Calu3 (cell line): ENCODE results near the gene RNASE12. TPM values are rescaled to one million over a fixed set of nuclear protein-coding genes. Genes with fewer than 3 reads are reported as not detected.

ENCODE experiments used
- BruUV-seq: library from RNA; stranded (reverse); fragments of 400-500 nt; replicated peaks from 2 replicates; lab custom pipeline; 2021; lab: Mats Ljungman, UMichigan
- CTCF ChIA-PET: fragments of 300-600 bp; sonication (Branson Sonifier 250); formaldehyde crosslinking; loops from one replicate; lab custom pipeline; 2022; ENCODE audit warnings: antibody characterized with exemption; lab: Charles Lee
- DNase-seq: peaks from one replicate; pipeline ENCODE4 v3.0.0; 2022
- H3K27ac Mint-ChIP-seq: one replicate; pipeline ENCODE4 v1.8.0; 2022; ENCODE audit warnings: mixed read lengths; ENCODE audit not compliant: unreplicated experiment
- H3K27me3 Mint-ChIP-seq: one replicate; pipeline ENCODE4 v1.8.0; 2022; ENCODE audit warnings: mixed read lengths; ENCODE audit not compliant: unreplicated experiment
- H3K36me3 Mint-ChIP-seq: one replicate; pipeline ENCODE4 v1.8.0; 2022; ENCODE audit warnings: mild to moderate bottlenecking, moderate library complexity, mixed read lengths; ENCODE audit not compliant: insufficient read depth, unreplicated experiment
- H3K4me1 Mint-ChIP-seq: one replicate; pipeline ENCODE4 v1.8.0; 2022; ENCODE audit warnings: mild to moderate bottlenecking, low read depth, mixed read lengths; ENCODE audit not compliant: unreplicated experiment
- H3K4me3 Mint-ChIP-seq: one replicate; pipeline ENCODE4 v1.8.0; 2022; ENCODE audit warnings: mild to moderate bottlenecking, low read depth, moderate library complexity, mixed read lengths; ENCODE audit not compliant: unreplicated experiment
- H3K9me3 Mint-ChIP-seq: one replicate; pipeline ENCODE4 v1.8.0; 2022; ENCODE audit warnings: low read depth, mixed read lengths; ENCODE audit not compliant: unreplicated experiment
- intact Hi-C: fragments of 100-400 bp; cut with micrococcal nuclease; formaldehyde crosslinking; loops from one replicate; pipeline ENCODE4 v1.10.0; 2022; ENCODE audit not compliant: unreplicated experiment
- total RNA-seq: library from RNA; stranded (reverse); gene quantifications from 2 replicates; pipeline ENCODE4 v1.2.3, GENCODE V29; 2022
- TF ChIP-seq, protein P1 (sequence below): fragments of 200-600 bp; IDR thresholded peaks from one replicate; pipeline ENCODE4 v1.8.0; 2022; ENCODE audit warnings: antibody characterized with exemption; ENCODE audit not compliant: unreplicated experiment

The RNASE12 gene
- total RNA-seq, 1 experiment from 2014 or later = not detected

DNA sequence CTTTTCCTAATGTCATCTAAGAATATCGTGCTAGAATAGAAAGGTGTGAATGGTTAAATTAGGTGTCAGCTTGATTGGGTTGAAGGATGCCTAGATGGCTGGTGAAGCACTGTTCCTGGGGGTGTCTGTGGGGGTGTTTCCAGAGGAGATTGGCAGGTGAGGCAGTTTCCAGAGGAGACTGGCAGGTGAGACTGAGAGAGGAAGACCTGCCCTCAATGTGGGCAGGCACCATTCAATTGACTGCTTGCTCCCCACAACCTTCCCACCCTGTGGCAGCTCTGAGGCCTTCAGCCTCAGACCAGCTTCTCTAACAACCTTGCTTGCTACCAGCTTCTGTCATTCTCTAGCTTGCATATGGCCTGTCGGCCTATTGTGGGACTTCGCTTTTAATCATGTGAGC lies 39.6 kb downstream of the RNASE12 start:
- BruUV-seq = no TSS peak
- CTCF ChIA-PET = no interaction called here
- TF ChIP-seq, protein P1, sequence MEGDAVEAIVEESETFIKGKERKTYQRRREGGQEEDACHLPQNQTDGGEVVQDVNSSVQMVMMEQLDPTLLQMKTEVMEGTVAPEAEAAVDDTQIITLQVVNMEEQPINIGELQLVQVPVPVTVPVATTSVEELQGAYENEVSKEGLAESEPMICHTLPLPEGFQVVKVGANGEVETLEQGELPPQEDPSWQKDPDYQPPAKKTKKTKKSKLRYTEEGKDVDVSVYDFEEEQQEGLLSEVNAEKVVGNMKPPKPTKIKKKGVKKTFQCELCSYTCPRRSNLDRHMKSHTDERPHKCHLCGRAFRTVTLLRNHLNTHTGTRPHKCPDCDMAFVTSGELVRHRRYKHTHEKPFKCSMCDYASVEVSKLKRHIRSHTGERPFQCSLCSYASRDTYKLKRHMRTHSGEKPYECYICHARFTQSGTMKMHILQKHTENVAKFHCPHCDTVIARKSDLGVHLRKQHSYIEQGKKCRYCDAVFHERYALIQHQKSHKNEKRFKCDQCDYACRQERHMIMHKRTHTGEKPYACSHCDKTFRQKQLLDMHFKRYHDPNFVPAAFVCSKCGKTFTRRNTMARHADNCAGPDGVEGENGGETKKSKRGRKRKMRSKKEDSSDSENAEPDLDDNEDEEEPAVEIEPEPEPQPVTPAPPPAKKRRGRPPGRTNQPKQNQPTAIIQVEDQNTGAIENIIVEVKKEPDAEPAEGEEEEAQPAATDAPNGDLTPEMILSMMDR = no peak
- Mint-ChIP-seq H3K4me1 (no peaks in the 10 kb centered on the region), H3K36me3 (no peaks in the 10 kb centered on the region), H3K4me3 (no peak overlapping the region), H3K27ac (no peak overlapping the region), H3K27me3 (peaks cover 10% of the 10 kb centered on the region), H3K9me3 (no peaks in the 10 kb centered on the region)
- intact Hi-C loops = no loop called here
- DNase-seq = no peak

DNA sequence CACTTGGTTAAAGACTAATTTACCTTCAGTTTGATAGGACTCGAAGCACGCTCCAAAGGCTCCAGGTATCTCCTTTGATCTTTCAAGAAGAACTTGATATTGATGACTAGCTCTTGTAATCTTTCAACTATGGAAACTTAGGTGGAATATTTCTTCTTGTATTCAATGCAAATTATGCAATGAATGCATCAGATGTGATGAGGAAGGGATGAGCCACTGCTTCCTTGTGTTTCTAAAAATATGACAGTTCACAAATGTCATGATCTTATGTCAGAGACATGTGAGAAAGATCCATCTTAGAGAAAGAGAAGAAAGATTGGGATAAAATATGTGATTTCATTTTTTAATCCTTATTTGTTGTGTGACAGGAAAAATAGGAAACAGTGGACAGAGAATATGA lies 40.2 kb downstream of the RNASE12 start:
- DNase-seq = no peak
- H3K4me1 Mint-ChIP-seq = no peaks in the 10 kb centered on the region
- H3K9me3 Mint-ChIP-seq = no peaks in the 10 kb centered on the region
- intact Hi-C loops = no loop called here
- H3K4me3 Mint-ChIP-seq = no peak overlapping the region
- no peaks in the 10 kb centered on the region for H3K36me3 Mint-ChIP-seq
- TF ChIP-seq, protein P1 = no peak
- CTCF ChIA-PET = no interaction called here
- H3K27me3 Mint-ChIP-seq = peaks cover 12% of the 10 kb centered on the region
- no TSS peak for BruUV-seq
- no peak overlapping the region for H3K27ac Mint-ChIP-seq

DNA sequence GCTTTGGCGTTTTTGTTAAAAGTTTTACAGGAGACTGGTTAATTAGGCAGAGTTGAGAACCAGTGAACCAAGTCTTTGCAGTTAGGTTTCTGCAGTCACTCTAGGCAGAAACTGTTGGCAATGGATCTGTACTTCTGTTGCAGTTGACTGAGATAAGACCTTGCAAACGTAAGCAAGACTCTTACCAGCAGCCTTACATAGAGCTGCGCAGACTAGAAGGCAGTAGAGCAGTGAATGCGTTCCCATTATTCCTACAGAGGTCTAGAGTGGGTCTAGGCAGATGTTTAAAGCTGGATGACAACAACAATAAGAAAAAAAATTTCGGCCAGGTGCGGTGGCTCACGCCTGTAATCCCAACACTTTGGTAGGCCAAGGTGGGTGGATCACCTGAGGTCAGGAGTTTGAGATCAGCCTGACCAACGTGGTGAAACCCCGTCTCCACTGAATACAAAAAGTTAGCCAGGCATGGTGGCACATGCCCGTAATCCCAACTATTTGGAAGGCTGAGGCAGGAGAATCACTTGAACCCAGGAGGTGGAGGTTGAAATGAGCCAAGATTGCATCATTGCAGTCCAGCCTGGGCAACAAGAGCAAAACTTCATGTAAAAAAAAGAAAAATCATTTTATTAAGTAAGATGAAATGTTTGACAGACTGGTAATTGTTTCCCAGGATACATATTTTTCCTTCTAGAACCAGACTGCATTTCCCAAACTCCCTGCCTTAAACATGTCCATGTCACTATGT lies 42.6 kb downstream of the RNASE12 start:
- Mint-ChIP-seq H3K36me3 (no peaks in the 10 kb centered on the region), H3K4me1 (no peaks in the 10 kb centered on the region), H3K27ac (no peak overlapping the region), H3K9me3 (no peaks in the 10 kb centered on the region), H3K4me3 (no peak overlapping the region), H3K27me3 (peaks cover 33% of the 10 kb centered on the region)
- intact Hi-C loops = no loop called here
- CTCF ChIA-PET = no interaction called here
- TF ChIP-seq, protein P1 = no peak
- no peak for DNase-seq
- no TSS peak for BruUV-seq

DNA sequence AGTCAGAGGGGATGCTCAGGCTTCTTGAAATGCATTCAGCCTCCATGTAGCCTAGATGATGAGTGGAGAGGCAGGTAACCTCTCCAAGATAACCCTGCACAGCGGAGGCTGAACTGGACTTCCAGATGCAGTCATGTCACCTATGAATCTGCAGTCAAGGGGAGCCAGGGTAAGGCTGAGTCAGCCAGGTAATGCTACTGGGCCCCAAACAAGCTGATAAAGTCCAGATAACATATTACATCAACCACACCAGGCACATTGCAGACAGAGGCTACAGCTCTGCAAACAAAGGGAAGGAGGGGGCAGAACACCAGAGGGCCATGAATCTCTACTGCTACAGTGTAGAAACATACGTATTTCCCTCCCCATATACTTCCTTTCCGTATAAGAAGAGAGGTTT lies 44.3 kb downstream of the RNASE12 start:
- DNase-seq = no peak
- Mint-ChIP-seq H3K27ac (no peak overlapping the region), H3K36me3 (no peaks in the 10 kb centered on the region), H3K4me1 (no peaks in the 10 kb centered on the region), H3K9me3 (no peaks in the 10 kb centered on the region), H3K4me3 (no peak overlapping the region), H3K27me3 (peaks cover 46% of the 10 kb centered on the region)
- intact Hi-C loops = no loop called here
- TF ChIP-seq, protein P1 = no peak
- BruUV-seq = no TSS peak
- CTCF ChIA-PET = no interaction called here

Other genes starting within 250 kb of the RNASE12 start
- 28.6 and 30.5 TPM in 2 replicates for gene PARP2, start 247.7 kb downstream of the RNASE12 start, total RNA-seq
- 30.4 and 32.5 TPM in 2 replicates for gene TEP1, start 177.9 kb downstream of the RNASE12 start, total RNA-seq
- not detected in 2 replicates for gene KLHL33, start 155.2 kb downstream of the RNASE12 start, total RNA-seq
- 46.2 and 54.3 TPM in 2 replicates for gene OSGEP, start 136.6 kb downstream of the RNASE12 start, total RNA-seq
- gene APEX1, start 136.2 kb downstream of the RNASE12 start, total RNA-seq = 205 TPM in 2 replicates
- 27.0 and 33.8 TPM in 2 replicates for gene PIP4P1, start 129.9 kb downstream of the RNASE12 start, total RNA-seq
- 81.3 and 94.9 TPM in 2 replicates for gene PNP, start 122.0 kb downstream of the RNASE12 start, total RNA-seq
- 0.54 and 0.61 TPM in 2 replicates for gene RNASE10, start 85.8 kb downstream of the RNASE12 start, total RNA-seq
- gene RNASE9, start 30.3 kb downstream of the RNASE12 start, total RNA-seq = not detected in 2 replicates
- gene RNASE11, start 3.4 kb downstream of the RNASE12 start, total RNA-seq = not detected in 2 replicates
- not detected in 2 replicates for gene OR6S1, start 50.3 kb upstream of the RNASE12 start, total RNA-seq
- 5.3 and 7.3 TPM in 2 replicates for gene RNASE4, start 93.2 kb upstream of the RNASE12 start, total RNA-seq
- gene ANG, start 97.4 kb upstream of the RNASE12 start, total RNA-seq = 4.0 and 4.4 TPM in 2 replicates
- gene EDDM3A, start 154.5 kb upstream of the RNASE12 start, total RNA-seq = not detected in 2 replicates
- not detected in 2 replicates for gene EDDM3B, start 177.0 kb upstream of the RNASE12 start, total RNA-seq
- gene RNASE6, start 189.9 kb upstream of the RNASE12 start, total RNA-seq = not detected in 2 replicates
- 40.2 and 45.8 TPM in 2 replicates for gene RNASE1, start 211.5 kb upstream of the RNASE12 start, total RNA-seq